Activated CD8-positive, alpha-beta memory T cell treated with anti-CD3 and anti-CD28 coated beads, Interleukin-2, amount 50 U/mL, for 24 hours (primary cell): ENCODE results near the gene PRTN3.

Experiments
- DNase-seq: peaks from one replicate; pipeline ENCODE4 v3.0.0-alpha.2; 2020; ENCODE audit errors: extremely low read depth

Gene PRTN3

DNA sequence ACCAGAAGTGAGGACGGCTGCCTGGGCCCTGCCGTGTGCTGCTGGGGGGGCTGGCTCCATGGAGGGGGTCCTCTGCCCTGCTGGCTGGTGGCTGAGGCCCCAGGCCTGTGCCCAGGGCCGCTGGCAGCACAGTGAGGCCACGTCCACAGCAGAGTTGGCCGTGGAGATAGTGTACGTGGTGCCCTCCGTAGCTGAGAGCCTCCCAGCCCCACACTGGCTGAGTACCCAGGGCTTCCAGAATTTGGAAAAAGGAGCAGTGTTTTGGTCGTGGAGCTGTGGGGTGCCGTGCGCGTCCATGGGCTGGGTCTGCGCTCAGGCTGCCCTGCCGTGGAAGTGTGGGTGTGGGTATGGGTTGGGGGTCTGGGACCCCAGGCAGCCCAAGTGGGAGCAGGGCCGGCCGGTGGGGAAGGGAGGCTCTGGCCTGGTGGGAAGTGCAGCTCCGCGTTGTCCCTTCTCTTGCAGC, 37.7 kb upstream of the PRTN3 start:
- DNase-seq, result no peak

DNA sequence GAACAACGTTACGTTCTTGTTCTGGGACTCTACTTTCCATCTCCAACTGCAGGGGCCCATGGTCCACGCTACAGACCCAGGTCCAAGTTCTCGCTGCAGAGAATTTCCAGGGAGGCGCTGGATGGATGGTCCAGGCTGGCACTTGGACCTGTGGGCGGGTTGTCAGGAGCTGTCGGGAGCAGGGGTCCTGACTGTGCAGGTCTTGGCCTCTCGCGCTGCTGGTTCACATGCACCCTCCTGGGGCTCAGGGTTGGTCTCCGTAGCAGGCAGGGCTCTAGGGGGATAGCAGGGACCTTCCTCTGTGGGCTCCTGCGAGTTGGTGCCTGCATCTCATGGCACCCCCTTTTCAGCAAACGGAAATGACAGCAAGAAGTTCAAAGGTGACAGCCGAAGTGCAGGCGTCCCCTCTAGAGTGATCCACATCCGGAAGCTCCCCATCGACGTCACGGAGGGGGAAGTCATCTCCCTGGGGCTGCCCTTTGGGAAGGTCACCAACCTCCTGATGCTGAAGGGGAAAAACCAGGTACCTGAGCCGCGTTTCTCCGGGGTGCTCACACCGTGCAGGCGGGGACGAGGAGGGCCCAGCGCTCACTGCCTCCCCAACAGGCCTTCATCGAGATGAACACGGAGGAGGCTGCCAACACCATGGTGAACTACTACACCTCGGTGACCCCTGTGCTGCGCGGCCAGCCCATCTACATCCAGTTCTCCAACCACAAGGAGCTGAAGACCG, 36.9 kb upstream of the PRTN3 start:
- no peak for DNase-seq

DNA sequence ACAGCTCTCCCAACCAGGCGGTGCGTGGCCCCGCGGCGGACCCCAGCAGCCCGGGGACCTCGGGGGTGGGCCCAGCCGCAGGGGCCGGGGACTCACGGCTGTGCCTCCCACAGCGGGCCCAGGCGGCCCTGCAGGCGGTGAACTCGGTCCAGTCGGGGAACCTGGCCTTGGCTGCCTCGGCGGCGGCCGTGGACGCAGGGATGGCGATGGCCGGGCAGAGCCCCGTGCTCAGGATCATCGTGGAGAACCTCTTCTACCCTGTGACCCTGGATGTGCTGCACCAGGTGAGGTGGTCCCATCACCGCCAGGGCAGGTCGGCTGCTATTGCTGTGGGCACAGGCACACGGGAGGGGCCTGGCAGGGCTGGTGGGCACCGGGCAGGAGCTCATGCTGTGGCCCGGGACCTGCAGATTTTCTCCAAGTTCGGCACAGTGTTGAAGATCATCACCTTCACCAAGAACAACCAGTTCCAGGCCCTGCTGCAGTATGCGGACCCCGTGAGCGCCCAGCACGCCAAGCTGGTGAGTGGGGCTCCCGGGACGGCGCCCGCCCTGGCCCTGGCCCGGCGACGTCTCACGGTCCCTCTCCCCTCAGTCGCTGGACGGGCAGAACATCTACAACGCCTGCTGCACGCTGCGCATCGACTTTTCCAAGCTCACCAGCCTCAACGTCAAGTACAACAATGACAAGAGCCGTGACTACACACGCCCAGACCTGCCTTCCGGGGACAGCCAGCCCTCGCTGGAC, 36.2 kb upstream of the PRTN3 start:
- DNase-seq, result no peak

DNA sequence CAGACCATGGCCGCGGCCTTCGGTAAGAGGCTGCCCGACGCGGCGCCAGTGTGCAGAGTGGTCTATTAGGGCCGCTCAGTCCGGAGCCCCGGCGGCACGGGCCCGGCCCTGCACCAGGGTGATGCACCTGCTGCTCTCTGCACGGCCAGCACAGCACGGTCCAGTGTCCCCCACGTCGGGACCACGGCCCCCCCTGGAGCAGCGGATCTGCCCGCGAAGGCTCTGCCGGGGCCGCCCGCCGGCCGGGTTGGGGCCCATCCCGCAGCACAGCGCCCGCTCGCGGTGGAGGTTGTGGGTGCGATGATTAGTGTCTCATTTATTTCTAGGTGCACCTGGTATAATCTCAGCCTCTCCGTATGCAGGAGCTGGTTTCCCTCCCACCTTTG, 35.6 kb upstream of the PRTN3 start:
- no peak for DNase-seq

DNA sequence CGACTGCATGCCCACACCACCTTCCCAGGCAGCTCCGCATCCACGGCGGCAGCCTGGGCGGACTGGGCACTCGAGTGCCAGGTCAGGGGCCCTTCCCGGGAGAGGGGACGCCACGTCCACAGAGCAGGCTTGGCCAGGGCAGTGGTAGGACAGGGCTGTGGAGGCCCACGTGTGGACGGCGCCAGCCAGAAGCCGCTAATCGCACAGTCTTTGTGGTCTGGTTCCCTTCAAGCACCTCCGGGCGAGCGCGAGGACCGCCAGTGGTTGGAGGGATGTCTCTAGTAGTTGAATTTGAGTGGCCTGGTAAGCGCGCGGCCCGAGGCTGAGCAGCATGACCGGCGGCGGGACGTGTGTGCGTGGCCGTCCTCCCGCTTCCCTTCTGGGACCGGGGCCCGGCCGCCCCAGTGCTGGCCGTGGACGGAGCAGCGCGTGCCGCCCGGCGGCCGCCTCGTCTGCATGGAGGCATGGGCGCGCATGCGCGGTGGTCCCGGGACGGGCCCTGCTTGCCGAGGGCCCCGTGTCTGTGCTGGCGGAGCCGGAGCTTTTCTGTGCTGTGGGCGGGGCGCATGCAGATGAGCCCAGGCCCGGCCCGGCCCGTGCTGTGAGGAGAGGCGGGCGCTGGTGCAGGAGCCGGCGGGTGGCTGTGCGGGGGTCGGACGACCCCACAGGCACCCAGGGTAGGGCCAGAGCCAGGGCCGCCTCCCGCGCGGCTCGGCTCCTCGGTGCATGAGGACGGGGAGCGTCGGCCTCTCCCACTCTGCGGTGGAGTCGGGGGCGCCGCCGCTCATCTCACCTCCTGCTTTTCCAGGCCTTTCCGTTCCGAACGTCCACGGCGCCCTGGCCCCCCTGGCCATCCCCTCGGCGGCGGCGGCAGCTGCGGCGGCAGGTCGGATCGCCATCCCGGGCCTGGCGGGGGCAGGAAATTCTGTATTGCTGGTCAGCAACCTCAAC, 34.9 kb upstream of the PRTN3 start:
- no peak for DNase-seq

DNA sequence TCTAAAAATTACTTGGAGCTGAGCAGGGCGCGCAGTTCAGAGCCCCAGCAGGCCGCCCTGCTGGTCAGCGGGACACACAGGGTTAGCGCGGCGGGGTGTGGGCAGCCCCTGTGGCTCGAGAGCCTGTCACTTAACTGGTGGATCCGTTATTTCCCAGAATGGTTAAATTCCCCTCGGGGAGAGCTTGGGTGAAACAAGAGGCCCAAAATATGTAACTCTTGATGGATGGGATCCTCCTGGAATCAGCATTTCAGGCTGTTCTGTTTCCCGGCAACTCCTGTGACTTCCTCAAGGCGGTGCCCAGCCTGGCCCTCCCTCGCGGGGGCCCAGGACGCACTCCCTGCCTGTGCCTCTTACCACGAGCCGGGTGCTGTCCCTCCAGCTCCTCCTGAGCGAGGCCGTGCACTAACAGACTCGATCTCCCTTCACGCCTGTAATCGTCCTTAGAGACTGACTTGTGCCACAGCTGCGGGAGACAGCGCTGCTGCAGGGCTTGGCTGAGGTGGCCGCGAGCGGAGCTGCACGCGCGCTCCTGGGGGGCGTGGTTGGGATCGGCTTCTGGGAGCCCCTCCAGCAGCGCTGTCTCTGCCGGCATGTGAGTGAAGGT, 33.9 kb upstream of the PRTN3 start:
- no peak for DNase-seq

DNA sequence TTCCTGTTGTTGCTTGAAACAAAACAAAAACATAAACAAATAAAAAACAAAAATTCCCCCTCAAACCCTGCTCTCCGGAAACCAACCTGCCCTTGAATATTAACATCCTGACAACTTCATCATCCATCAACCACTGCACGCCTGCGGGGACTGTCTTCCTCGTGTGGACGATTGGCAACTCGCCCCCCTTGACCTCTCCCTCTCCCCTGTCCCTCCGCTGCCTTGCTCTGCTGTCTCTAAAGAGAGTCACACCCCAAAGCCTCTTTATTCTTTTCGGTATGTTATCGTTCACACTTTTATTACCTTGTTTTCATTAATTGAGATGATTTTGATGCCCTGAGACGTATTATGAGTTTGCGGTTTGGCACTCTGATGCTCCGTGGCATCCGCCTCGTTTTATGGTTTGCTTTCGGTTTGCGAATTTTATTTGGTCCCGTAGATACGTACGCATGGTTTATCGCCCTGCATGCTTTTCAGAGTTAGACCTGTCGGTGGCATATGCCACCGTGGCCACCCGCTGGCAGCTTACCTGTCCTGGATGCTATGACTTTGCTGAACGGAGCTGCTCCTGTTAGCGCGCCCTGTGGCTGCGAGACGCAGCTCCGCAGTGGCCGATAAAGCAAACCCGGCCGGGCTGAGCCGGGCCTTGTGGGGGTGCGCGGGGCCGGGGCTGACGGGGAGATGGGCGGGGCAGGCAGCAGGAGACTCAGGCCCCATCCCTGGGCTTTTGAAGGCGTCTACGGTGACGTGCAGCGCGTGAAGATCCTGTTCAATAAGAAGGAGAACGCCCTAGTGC, 33.0 kb upstream of the PRTN3 start:
- no peak for DNase-seq

DNA sequence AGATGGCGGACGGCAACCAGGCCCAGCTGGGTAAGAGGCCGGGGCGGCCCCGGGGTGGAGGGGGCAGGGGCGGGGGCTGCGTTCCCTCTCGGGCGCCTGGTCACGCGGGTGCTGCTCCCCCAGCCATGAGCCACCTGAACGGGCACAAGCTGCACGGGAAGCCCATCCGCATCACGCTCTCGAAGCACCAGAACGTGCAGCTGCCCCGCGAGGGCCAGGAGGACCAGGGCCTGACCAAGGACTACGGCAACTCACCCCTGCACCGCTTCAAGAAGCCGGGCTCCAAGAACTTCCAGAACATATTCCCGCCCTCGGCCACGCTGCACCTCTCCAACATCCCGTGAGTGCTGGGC, 32.4 kb upstream of the PRTN3 start:
- no peak for DNase-seq

DNA sequence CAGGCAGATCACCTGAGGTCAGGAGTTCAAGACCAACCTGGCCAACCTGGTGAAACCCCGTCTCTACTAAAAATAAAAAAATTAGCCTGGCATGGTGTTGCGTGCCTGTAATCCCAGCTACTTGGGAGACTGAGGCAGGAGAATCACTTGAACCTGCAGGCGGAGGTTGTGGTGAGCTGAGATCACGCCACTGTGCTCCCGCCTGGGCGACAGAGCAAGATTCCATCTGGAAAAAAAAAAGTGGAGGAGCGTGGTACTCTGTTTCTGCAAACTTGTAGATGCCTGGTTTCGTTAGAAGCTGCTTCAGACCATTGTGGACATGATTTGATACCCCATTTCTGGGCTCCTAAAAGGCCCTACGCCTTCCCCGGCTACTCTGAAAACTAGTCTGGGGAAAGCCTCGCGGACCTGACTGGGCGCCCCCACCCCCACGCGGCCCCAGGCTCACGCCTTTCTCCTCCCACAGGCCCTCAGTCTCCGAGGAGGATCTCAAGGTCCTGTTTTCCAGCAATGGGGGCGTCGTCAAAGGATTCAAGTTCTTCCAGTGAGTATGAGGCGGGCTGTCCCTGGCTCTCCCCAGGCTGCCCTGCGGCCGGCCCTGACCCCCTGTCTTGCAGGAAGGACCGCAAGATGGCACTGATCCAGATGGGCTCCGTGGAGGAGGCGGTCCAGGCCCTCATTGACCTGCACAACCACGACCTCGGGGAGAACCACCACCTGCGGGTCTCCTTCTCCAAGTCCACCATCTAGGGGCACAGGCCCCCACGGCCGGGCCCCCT, 30.5 kb upstream of the PRTN3 start:
- no peak for DNase-seq

DNA sequence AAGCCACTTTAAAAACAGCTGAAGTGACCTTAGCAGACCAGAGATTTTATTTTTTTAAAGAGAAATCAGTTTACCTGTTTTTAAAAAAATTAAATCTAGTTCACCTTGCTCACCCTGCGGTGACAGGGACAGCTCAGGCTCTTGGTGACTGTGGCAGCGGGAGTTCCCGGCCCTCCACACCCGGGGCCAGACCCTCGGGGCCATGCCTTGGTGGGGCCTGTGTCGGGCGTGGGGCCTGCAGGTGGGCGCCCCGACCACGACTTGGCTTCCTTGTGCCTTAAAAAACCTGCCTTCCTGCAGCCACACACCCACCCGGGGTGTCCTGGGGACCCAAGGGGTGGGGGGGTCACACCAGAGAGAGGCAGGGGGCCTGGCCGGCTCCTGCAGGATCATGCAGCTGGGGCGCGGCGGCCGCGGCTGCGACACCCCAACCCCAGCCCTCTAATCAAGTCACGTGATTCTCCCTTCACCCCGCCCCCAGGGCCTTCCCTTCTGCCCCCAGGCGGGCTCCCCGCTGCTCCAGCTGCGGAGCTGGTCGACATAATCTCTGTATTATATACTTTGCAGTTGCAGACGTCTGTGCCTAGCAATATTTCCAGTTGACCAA, 29.8 kb upstream of the PRTN3 start:
- DNase-seq, result no peak

DNA sequence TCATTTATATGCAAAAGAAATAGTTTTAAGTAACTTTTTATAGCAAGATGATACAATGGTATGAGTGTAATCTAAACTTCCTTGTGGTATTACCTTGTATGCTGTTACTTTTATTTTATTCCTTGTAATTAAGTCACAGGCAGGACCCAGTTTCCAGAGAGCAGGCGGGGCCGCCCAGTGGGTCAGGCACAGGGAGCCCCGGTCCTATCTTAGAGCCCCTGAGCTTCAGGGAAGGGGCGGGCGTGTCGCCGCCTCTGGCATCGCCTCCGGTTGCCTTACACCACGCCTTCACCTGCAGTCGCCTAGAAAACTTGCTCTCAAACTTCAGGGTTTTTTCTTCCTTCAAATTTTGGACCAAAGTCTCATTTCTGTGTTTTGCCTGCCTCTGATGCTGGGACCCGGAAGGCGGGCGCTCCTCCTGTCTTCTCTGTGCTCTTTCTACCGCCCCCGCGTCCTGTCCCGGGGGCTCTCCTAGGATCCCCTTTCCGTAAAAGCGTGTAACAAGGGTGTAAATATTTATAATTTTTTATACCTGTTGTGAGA, 29.2 kb upstream of the PRTN3 start:
- no peak for DNase-seq

DNA sequence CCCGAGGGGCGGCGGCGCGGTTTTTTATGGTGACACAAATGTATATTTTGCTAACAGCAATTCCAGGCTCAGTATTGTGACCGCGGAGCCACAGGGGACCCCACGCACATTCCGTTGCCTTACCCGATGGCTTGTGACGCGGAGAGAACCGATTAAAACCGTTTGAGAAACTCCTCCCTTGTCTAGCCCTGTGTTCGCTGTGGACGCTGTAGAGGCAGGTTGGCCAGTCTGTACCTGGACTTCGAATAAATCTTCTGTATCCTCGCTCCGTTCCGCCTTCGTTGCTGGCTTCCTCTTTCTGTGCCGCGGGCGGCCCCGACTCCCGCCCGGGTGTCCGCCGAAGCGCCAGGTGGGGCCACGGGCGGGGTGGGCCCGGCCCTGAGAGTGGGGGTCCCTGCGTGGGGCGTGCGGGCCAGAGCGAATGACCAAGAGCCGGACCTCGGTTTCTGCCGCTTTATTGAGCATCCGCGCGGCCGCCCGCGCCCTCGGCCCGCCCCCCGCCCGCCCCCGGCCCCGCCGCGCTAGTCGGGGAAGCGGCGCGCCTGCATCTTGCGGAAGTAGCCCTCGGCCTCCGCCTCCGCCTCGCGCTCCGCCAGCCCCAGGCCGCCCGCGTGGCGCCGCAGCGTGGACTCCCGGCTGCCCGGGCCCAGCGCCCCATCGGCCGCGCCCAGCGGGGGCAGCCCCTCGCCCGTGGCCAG, 28.6 kb upstream of the PRTN3 start:
- no peak for DNase-seq

DNA sequence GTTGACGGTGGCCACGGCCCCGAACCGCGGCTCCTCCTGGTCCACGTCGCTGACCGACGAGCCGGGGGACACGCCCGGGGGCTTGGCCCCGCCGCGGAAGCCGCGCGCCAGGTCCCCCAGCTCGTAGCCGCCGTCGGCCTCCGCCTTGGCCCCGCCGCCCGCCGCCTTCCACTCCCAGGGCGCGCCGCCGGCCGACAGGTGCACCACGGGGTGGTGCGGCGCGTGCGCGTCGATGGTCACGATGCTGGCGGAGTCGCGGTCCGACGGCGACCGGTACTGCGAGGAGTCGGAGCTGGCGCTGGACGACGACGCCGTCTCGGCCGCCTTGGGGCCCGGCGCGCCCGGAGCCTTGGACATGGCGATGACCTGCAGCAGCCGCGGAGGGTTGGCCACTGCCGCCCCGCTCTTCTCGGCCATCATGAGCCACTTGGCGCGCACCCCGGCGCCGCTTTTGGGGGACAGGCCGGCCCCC, 28.0 kb upstream of the PRTN3 start:
- DNase-seq, result no peak

DNA sequence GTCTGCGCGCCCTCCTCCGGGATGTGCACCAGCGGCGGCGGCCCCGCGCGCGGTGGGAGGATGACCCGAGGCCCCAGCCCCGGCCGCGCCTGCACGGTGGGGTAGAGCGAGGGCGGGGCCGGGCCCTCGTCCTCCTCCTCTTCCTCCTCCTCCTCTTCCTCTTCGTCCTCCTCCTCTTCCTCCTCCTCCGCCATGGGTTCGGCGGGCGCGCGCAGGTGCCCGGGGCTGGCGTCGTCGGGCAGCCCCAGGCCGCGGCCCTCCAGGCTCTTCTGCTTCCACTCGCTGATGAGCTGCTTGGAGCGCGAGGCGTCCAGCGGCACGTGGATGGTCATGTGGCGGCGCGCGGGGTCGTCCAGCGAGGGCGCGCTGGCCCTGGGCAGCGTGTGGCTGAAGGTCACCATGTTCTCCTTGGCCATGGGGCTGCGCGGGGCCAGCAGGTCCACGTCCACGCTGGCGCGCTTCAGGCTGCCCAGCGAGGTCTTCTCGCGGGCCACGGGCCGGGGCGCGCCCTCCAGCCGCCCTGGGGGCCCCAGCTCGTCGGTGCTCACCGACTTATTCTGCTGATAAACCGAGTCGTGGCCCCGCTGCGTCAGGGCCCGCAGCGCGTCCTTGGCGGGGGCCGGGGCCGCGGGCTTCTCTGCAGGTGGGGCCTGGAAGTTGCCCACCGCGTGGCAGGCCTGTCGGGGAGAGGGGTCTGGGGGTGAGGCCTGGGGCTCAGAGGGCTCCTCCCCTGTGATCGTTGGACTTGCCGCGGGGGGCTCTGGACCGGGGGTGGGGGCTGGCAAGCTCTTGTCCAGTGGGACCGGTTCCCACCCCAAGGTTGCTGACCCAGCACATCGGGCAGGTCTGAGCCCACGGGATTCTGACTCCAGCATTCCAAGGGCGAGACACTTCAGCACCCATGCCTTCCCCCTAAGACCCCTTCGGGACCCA, 27.3 kb upstream of the PRTN3 start:
- no peak for DNase-seq

DNA sequence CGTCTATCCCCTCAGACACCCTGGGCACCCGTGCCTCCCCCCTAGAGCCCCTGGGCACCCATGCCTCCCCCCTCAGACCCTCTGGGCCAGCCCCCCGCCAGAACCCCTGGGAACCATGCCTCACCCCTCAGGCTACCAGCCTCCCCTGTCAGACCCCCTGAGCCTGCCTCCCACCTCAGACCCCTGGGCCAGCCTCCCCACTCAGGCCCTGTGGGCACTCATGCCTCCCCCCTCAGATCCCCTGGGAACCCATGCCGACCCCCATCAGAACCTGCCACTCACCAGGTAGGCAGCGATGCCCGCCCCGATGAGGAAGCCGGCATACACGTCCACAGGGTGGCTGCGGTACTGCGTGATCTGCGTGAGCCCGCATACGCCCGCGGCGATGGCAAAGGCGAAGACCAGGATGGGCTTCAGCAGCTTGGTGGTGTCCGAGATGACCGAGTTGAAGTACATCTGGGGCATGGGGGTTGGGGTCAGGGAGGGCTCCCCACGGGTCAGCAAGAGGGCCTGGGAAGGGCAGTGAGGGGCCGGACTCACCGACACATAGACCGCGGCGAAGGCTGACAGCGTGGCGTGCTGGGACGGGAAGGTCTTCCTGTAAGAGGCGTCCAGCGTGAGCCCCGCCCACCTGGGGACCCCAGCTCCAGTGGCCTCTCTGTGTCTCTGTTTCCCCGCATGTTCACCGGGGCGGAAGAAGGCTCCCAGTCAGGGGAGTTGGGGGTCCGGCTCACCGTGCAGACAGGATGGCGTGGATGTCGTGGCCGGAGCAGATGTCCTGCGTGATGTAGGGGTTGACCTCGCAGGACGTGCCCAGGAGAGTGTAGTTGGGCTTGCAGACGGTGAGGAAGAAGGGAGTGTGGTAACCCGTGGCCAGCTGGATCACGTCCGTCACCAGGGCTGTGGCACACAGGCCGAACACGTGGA, 26.4 kb upstream of the PRTN3 start:
- no peak for DNase-seq

DNA sequence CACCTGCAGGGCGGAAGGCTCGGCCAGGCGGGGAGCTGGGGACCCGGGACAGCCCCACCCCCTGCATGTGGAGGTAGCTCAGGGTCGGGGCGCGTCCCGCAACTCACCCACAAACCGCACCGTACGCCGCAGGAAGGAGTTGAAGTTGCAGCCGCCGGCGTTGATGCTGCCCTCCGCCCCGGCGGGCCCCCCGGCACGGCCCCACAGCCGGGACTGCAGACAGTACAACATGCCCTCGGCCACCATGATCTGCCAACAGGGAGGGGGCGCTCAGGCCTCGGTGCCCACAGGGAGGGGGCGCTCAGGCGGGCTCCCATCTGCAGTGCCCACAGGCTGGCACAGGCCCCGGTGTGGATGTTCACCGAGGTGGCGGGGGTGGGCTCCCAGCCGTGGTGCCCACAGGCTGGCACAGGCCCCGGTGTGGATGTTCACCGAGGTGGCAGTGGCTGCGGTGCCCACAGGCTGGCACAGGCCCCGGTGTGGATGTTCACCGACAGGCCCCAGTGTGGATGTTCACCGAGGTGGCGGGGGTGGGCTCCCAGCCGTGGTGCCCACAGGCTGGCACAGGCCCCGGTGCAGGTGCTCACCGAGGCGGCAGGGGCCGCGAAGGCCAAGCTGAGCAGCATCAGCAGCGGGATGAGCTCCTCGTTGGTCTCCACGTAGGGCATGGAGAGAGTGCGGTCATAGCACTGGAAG, 25.6 kb upstream of the PRTN3 start:
- DNase-seq, result no peak
